Lower leg skin (tissue), 3 donors: ENCODE data around the gene FAM78A.

Experiments
- CTCF ChIP-seq, 3 donors: fragments of 450-650 bp; IDR thresholded peaks; one replicate each; pipeline ENCODE4 v1.5.1; 2016; ENCODE audit warnings: antibody characterized with exemption in 3 of 3, mild to moderate bottlenecking in 3 of 3, moderate library complexity in 2 of 3
- POLR2A ChIP-seq, 2 donors: fragments of 450-650 bp; IDR thresholded peaks; one replicate each; pipeline ENCODE4 v1.6.1; 2016 to 2017; ENCODE audit warnings: antibody characterized with exemption in 2 of 2, mild to moderate bottlenecking in 1 of 2, moderate library complexity in 1 of 2

- no peak for TF ChIP-seq CTCF (IDR thresholded peaks at IDR 0.05)
- TF ChIP-seq POLR2A (IDR thresholded peaks at IDR 0.05), result no peak
These were observed 42.8 kb downstream of the FAM78A start for GRCh38 chr9:131233556-131233955.
